ENCODE data around the gene CC2D1A.

- TF ChIP-seq CTCF (IDR thresholded peaks at IDR 0.05; ENCODE audit: low read depth, low read length, poor library complexity, severe bottlenecking) = no peak
- no peak for TF ChIP-seq EZH2phosphoT487 (IDR thresholded peaks at IDR 0.05; ENCODE audit: borderline replicate concordance, low read length)
Observed at GRCh38 chr19:13964776-13965175, 58.8 kb downstream of the CC2D1A start.

Measured in DOHH2 (cell line).